NCI-H1092 (cell line): ENCODE results near the gene TXNDC11.

Source experiments
- DNase-seq: peaks from one replicate; lab custom pipeline; 2025; lab: John Stamatoyannopoulos, UW

Gene TXNDC11

GRCh38 chr16:11755022-11755760 lies 12.5 kb upstream of the TXNDC11 start:
- DNase-seq, result no peak

- DNase-seq, result no peak
Measured at GRCh38 chr16:11752856-11753255, 10.2 kb upstream of the TXNDC11 start.

GRCh38 chr16:11750056-11750455 lies 7.4 kb upstream of the TXNDC11 start:
- no peak for DNase-seq

- no peak for DNase-seq
Measured at GRCh38 chr16:11748404-11749254, 6.0 kb upstream of the TXNDC11 start.

GRCh38 chr16:11747949-11748403 lies 5.3 kb upstream of the TXNDC11 start:
- no peak for DNase-seq

GRCh38 chr16:11744075-11744470 lies 1.4 kb upstream of the TXNDC11 start:
- DNase-seq, result no peak

GRCh38 chr16:11743308-11744074 lies 834 bp upstream of the TXNDC11 start:
- DNase-seq, result no peak

GRCh38 chr16:11742093-11742535 lies 543 bp downstream of the TXNDC11 start:
- DNase-seq, result no peak

- no peak for DNase-seq
Measured at GRCh38 chr16:11740567-11740966, 2.1 kb downstream of the TXNDC11 start.

- no peak for DNase-seq
Measured at GRCh38 chr16:11738742-11739544, 3.7 kb downstream of the TXNDC11 start.

- no peak for DNase-seq
Measured at GRCh38 chr16:11737713-11738112, 4.9 kb downstream of the TXNDC11 start.

- DNase-seq, result no peak
Measured at GRCh38 chr16:11736903-11737302, 5.8 kb downstream of the TXNDC11 start.

- DNase-seq, result no peak
Measured at GRCh38 chr16:11735787-11736186, 6.9 kb downstream of the TXNDC11 start.

GRCh38 chr16:11734653-11735043 lies 8.0 kb downstream of the TXNDC11 start:
- DNase-seq, result no peak

GRCh38 chr16:11734025-11734652 lies 8.5 kb downstream of the TXNDC11 start:
- DNase-seq, result no peak

GRCh38 chr16:11731222-11731621 lies 11.4 kb downstream of the TXNDC11 start:
- no peak for DNase-seq

GRCh38 chr16:11729787-11730186 lies 12.9 kb downstream of the TXNDC11 start:
- DNase-seq, result no peak

GRCh38 chr16:11727796-11728543 lies 14.7 kb downstream of the TXNDC11 start:
- DNase-seq, result no peak

- no peak for DNase-seq
Measured at GRCh38 chr16:11726008-11726407, 16.6 kb downstream of the TXNDC11 start.

- no peak for DNase-seq
Measured at GRCh38 chr16:11725457-11725856, 17.2 kb downstream of the TXNDC11 start.
